AG04449 (cell line): Measurements from ENCODE around the gene PCNT.
A peak's percentile ranks its signal among the peaks of the same experiment; 100 is the strongest.

Experiments
- CTCF ChIA-PET: fragments of 350-600 bp; formaldehyde crosslinking; extraction: SDS; loops from one replicate; lab custom pipeline; 2021; ENCODE audit warnings: antibody characterized with exemption; lab: Yijun Ruan, JAX
- POLR2A ChIA-PET: fragments of 400-600, 350-600 bp; formaldehyde crosslinking; extraction: SDS; loops from one replicate; lab custom pipeline; 2020; ENCODE audit warnings: antibody characterized with exemption, inconsistent platforms; lab: Yijun Ruan, JAX
- DNase-seq: peaks from one replicate; pipeline ENCODE4 v3.0.0-alpha.2; 2010; ENCODE audit warnings: low read depth, low spot score
- H3K4me3 ChIP-seq: 2 replicates; pipeline ENCODE4 v1.5.1; 2011; ENCODE audit warnings: low read depth, mild to moderate bottlenecking, control low read depth, low read length
- CTCF ChIP-seq: IDR thresholded peaks from one replicate; pipeline ENCODE4 v1.5.1; 2011; ENCODE audit warnings: mild to moderate bottlenecking, moderate library complexity, low read length, control low read depth, inconsistent platforms; ENCODE audit not compliant: insufficient read depth; ENCODE audit errors: missing control alignments

PCNT gene

DNA sequence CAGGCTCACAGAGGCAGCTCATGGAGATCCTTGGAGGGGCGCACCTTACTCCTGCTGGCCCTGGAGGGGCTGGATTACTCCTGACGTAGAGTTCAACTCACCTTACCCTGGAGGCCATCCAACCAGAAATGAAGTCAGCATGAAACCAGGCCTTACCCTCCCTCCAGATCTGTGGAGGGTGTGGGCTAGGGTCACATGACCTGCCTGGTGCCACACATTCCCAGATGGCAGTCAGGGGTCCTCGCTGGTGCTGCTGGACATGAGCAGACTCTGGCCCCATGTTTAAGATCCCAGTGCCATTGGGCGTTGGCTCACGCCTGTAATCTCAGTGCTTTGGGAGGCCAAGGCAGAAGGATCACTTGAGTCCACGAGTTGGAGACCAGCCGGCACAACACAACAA lies 4.8 kb upstream of the PCNT start:
- no peak overlapping the region for H3K4me3 ChIP-seq
- no peak for DNase-seq
- CTCF ChIA-PET = interaction anchor here (1.0 kb wide), 1 partner anchor 18 kb away, joined by 3 read pairs; no protein-coding TSS in a partner anchor
- TF ChIP-seq CTCF = no peak
- POLR2A ChIA-PET = no interaction called here

GRCh38 chr21:46320331-46320801 lies 3.6 kb upstream of the PCNT start:
- DNase-seq = no peak
- no peak for TF ChIP-seq CTCF
- ChIA-PET CTCF (no interaction called here), POLR2A (no interaction called here)
- H3K4me3 ChIP-seq = no peak overlapping the region

- no peak for TF ChIP-seq CTCF
- H3K4me3 ChIP-seq = peak overlapping the region; percentile 77
- DNase-seq = no peak
- ChIA-PET POLR2A (interaction anchor here (1.9 kb wide), 1 partner anchor 36 kb away, joined by 4 read pairs; the partner anchor contains the start of gene YBEY), CTCF (interaction anchor here (1.0 to 1.7 kb wide), 2 partner anchors 92 to 179 kb away, joined by 4 read pairs; no protein-coding TSS in a partner anchor)
Observed at GRCh38 chr21:46322351-46323226, 1.4 kb upstream of the PCNT start.

GRCh38 chr21:46323227-46323709 lies 688 bp upstream of the PCNT start:
- H3K4me3 ChIP-seq = peak overlapping the region; percentile 77
- ChIA-PET CTCF (interaction anchor here (1.0 kb wide), 1 partner anchor 93 kb away, joined by 4 read pairs; no protein-coding TSS in a partner anchor), POLR2A (interaction anchor here (1.9 kb wide), 1 partner anchor 37 kb away, joined by 4 read pairs; the partner anchor contains the start of gene YBEY)
- no peak for DNase-seq
- no peak for TF ChIP-seq CTCF

DNA sequence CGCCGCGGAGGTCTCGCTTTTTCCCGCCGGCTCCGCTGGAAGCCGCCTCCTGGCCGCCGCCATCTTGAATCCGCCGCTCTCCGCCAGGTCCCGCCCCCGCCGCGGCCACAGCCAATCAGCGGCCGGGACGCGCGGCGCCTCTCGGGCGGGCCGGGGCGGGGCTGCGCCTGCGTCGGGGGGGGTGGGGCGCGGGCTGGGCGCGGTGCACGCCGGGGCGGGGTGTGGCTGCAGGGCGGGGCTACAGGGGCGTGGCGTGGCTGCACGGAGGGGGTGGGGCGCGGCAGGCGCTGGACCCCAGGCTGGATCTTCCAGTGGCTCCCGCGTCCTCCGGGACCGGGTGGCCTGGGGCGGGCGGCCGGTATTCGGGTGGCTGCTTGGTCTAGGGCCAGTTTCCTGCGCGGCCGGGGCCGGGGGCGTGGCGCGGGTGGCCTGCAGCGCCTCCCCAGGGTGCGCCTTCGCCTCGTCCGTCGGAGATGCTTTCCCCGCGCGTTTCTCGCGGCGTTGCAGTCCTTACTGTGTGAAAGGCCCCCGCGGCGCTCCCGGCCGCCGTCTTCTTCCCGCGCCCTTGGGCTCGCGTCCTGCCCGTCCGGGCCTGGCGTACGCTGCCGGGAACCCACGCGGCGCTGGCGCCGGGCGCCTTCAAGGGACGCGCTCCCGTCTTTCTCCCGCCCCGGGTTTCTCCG lies 575 bp downstream of the PCNT start:
- peak; percentile 29 for TF ChIP-seq CTCF
- ChIA-PET POLR2A (interaction anchor here (0.6 kb wide), 1 partner anchor 39 kb away, joined by 4 read pairs; the partner anchor contains the start of genes MCM3AP and YBEY), CTCF (interaction anchor here (1.2 to 1.8 kb wide), 3 partner anchors 40 to 310 kb away, joined by 3 to 6 read pairs (median 4); no protein-coding TSS in a partner anchor)
- peak overlapping the region; percentile 94 for H3K4me3 ChIP-seq
- DNase-seq = no peak
